Skin of body (tissue), 2 donors: ENCODE data around the gene JAG1. TPM values are rescaled to one million over a fixed set of nuclear protein-coding genes. Genes with fewer than 3 reads are reported as not detected.

Source experiments
- DNase-seq: peaks from one replicate; lab custom pipeline; 2025; lab: John Stamatoyannopoulos, UW
- total RNA-seq: library from RNA; depleted of rRNA; stranded (reverse); fragments of >200 nt; gene quantifications from one replicate; pipeline ENCODE4 v1.2.3, GENCODE V29; 2014

JAG1 gene
- total RNA-seq, 1 donor from 2014 or later: 133 TPM

GRCh38 chr20:10653599-10654249, 20.1 kb downstream of the JAG1 start:
- DNase-seq: peak; percentile 45

- DNase-seq: no peak
Measured at GRCh38 chr20:10652660-10653261, 21.0 kb downstream of the JAG1 start.

GRCh38 chr20:10652185-10652584, 21.6 kb downstream of the JAG1 start:
- DNase-seq: no peak

- DNase-seq: no peak
Measured at GRCh38 chr20:10651227-10651990, 22.4 kb downstream of the JAG1 start.

- no peak for DNase-seq
Measured at GRCh38 chr20:10649797-10650160, 24.0 kb downstream of the JAG1 start.

- no peak for DNase-seq
Measured at GRCh38 chr20:10649080-10649796, 24.6 kb downstream of the JAG1 start.

- DNase-seq: no peak
Measured at GRCh38 chr20:10648651-10649050, 25.1 kb downstream of the JAG1 start.

- no peak for DNase-seq
Measured at GRCh38 chr20:10647909-10648308, 25.9 kb downstream of the JAG1 start.

GRCh38 chr20:10647471-10647870, 26.3 kb downstream of the JAG1 start:
- no peak for DNase-seq

GRCh38 chr20:10646886-10647420, 26.8 kb downstream of the JAG1 start:
- DNase-seq: no peak

GRCh38 chr20:10646006-10646405, 27.8 kb downstream of the JAG1 start:
- DNase-seq: no peak

GRCh38 chr20:10645205-10645570, 28.6 kb downstream of the JAG1 start:
- DNase-seq: no peak

GRCh38 chr20:10644458-10645204, 29.2 kb downstream of the JAG1 start:
- no peak for DNase-seq

GRCh38 chr20:10643560-10643873, 30.3 kb downstream of the JAG1 start:
- DNase-seq: no peak

- DNase-seq: no peak
Measured at GRCh38 chr20:10642856-10643559, 30.8 kb downstream of the JAG1 start.

GRCh38 chr20:10641893-10642292, 31.9 kb downstream of the JAG1 start:
- no peak for DNase-seq

GRCh38 chr20:10641467-10641866, 32.3 kb downstream of the JAG1 start:
- no peak for DNase-seq

GRCh38 chr20:10640897-10641296, 32.9 kb downstream of the JAG1 start:
- no peak for DNase-seq

- no peak for DNase-seq
Measured at GRCh38 chr20:10639737-10640556, 33.9 kb downstream of the JAG1 start.
